ENCODE measurements around the gene ESM1. TPM values are rescaled to one million over a fixed set of nuclear protein-coding genes. Genes with fewer than 3 reads are reported as not detected.

Gene ESM1
- total and polyA plus RNA-seq, 4 donors = 0.08 to 0.28 TPM; not detected in 2

DNA sequence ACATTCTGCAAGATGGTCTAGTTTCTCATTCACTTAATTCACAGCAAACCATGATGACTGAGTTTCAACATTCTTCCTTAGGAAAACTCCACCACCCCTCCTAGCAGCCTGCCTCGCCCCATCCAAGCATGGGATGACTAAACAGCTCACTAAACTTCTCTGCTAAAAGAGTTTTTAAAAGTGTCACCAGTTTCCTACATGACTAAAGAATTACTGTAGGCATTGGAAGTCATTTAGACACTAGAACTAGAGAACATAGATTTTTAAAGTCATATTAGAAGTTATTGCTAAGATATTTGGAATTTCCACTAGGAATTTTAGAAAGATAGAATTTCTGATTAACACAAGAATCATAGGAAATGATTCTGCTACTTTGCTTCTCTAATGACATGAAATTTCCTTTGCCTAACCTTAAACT, 5.5 kb upstream of the ESM1 start:
- 70% methylated on average over 1 of the region's 1 CpG for WGBS
- H3K27ac ChIP-seq (ENCODE audit: low read depth in 1 of 2, low read length in 2 of 2) = no peak overlapping the region
- no peak for DNase-seq (ENCODE audit: low spot score)
- H3K9ac ChIP-seq (ENCODE audit: low read depth in 1 of 2, low read length in 2 of 2) = no peak overlapping the region
- TF ChIP-seq GABPA (IDR thresholded peaks at IDR 0.05 in 1 of 2, conservative IDR thresholded peaks at IDR 0.05 in 1 of 2) (no peak), NR2F2 (IDR thresholded peaks at IDR 0.05) (no peak), EGR1 (IDR thresholded peaks at IDR 0.05; ENCODE audit: low read depth in 2 of 2) (no peak), FOXA1 (IDR thresholded peaks at IDR 0.05) (no peak), JUND (IDR thresholded peaks at IDR 0.05) (no peak), HNF4G (IDR thresholded peaks at IDR 0.05) (no peak), TAF1 (conservative IDR thresholded peaks at IDR 0.05) (no peak), YY1 (IDR thresholded peaks at IDR 0.05) (no peak), FOXA2 (IDR thresholded peaks at IDR 0.05) (no peak), HNF4A (conservative IDR thresholded peaks at IDR 0.05) (no peak)
- TF ChIP-seq, protein P1, sequence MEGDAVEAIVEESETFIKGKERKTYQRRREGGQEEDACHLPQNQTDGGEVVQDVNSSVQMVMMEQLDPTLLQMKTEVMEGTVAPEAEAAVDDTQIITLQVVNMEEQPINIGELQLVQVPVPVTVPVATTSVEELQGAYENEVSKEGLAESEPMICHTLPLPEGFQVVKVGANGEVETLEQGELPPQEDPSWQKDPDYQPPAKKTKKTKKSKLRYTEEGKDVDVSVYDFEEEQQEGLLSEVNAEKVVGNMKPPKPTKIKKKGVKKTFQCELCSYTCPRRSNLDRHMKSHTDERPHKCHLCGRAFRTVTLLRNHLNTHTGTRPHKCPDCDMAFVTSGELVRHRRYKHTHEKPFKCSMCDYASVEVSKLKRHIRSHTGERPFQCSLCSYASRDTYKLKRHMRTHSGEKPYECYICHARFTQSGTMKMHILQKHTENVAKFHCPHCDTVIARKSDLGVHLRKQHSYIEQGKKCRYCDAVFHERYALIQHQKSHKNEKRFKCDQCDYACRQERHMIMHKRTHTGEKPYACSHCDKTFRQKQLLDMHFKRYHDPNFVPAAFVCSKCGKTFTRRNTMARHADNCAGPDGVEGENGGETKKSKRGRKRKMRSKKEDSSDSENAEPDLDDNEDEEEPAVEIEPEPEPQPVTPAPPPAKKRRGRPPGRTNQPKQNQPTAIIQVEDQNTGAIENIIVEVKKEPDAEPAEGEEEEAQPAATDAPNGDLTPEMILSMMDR (IDR thresholded peaks at IDR 0.05; ENCODE audit: low read depth, low read length, missing input control) = no peak
- no peak overlapping the region for H3K4me3 ChIP-seq (ENCODE audit: low read depth in 1 of 3, low read length in 3 of 3)
- no peaks in the 10 kb centered on the region for H3K4me1 ChIP-seq (ENCODE audit: control insufficient read depth in 4 of 4, insufficient read depth in 4 of 4, low read length in 3 of 4)
- no peaks in the 10 kb centered on the region for H3K36me3 ChIP-seq (ENCODE audit: control insufficient read depth in 4 of 4, insufficient read depth in 3 of 4, low read depth in 1 of 4, low read length in 3 of 4)
- H3K27me3 ChIP-seq (ENCODE audit: control insufficient read depth in 4 of 4, insufficient read depth in 4 of 4, low read length in 3 of 4) = no peaks in the 10 kb centered on the region
- H3K9me3 ChIP-seq (ENCODE audit: control insufficient read depth in 4 of 4, low read length in 3 of 4) = no peaks in the 10 kb centered on the region

- H3K36me3 ChIP-seq (ENCODE audit: control insufficient read depth in 4 of 4, insufficient read depth in 3 of 4, low read depth in 1 of 4, low read length in 3 of 4) = no peaks in the 10 kb centered on the region
- no peak overlapping the region for H3K4me3 ChIP-seq (ENCODE audit: low read depth in 1 of 3, low read length in 3 of 3)
- DNase-seq (ENCODE audit: low spot score) = no peak
- WGBS = 59% methylated on average over 2 of the region's 2 CpGs
- no peaks in the 10 kb centered on the region for H3K4me1 ChIP-seq (ENCODE audit: control insufficient read depth in 4 of 4, insufficient read depth in 4 of 4, low read length in 3 of 4)
- no peaks in the 10 kb centered on the region for H3K9me3 ChIP-seq (ENCODE audit: control insufficient read depth in 4 of 4, low read length in 3 of 4)
- H3K27me3 ChIP-seq (ENCODE audit: control insufficient read depth in 4 of 4, insufficient read depth in 4 of 4, low read length in 3 of 4) = peaks cover 0 to 10% (median 0%) of the 10 kb centered on the region in 4 donors
- no peak for TF ChIP-seq NR2F2 (IDR thresholded peaks at IDR 0.05)
- no peak overlapping the region for H3K9ac ChIP-seq (ENCODE audit: low read depth in 1 of 2, low read length in 2 of 2)
- H3K27ac ChIP-seq (ENCODE audit: low read depth in 1 of 2, low read length in 2 of 2) = no peak overlapping the region
These were observed 3.4 kb upstream of the ESM1 start for GRCh38 chr5:54988817-54989216.

- H3K9me3 ChIP-seq (ENCODE audit: control insufficient read depth in 4 of 4, low read length in 3 of 4) = no peaks in the 10 kb centered on the region
- no peaks in the 10 kb centered on the region for H3K36me3 ChIP-seq (ENCODE audit: control insufficient read depth in 4 of 4, insufficient read depth in 3 of 4, low read depth in 1 of 4, low read length in 3 of 4)
- peaks cover 0 to 10% (median 1%) of the 10 kb centered on the region in 4 donors for H3K27me3 ChIP-seq (ENCODE audit: control insufficient read depth in 4 of 4, insufficient read depth in 4 of 4, low read length in 3 of 4)
- no peaks in the 10 kb centered on the region for H3K4me1 ChIP-seq (ENCODE audit: control insufficient read depth in 4 of 4, insufficient read depth in 4 of 4, low read length in 3 of 4)
- DNase-seq (ENCODE audit: low spot score) = no peak
- no peak for TF ChIP-seq NR2F2 (IDR thresholded peaks at IDR 0.05)
- TF ChIP-seq SP1 (IDR thresholded peaks at IDR 0.05) = no peak
- TF ChIP-seq TAF1 (conservative IDR thresholded peaks at IDR 0.05) = no peak
- no peak for TF ChIP-seq YY1 (IDR thresholded peaks at IDR 0.05)
- no peak for TF ChIP-seq FOXA1 (IDR thresholded peaks at IDR 0.05)
- TF ChIP-seq ZBTB33 (IDR thresholded peaks at IDR 0.05) = no peak
- no peak for TF ChIP-seq MAX (IDR thresholded peaks at IDR 0.05)
- no peak for TF ChIP-seq HNF4A (conservative IDR thresholded peaks at IDR 0.05)
- no peak for TF ChIP-seq EGR1 (IDR thresholded peaks at IDR 0.05; ENCODE audit: low read depth in 2 of 2)
- TF ChIP-seq, protein P1 (IDR thresholded peaks at IDR 0.05; ENCODE audit: low read depth, low read length, missing input control) = no peak
- TF ChIP-seq JUND (IDR thresholded peaks at IDR 0.05) = no peak
- no peak for TF ChIP-seq GABPA (IDR thresholded peaks at IDR 0.05 in 1 of 2, conservative IDR thresholded peaks at IDR 0.05 in 1 of 2)
- TF ChIP-seq HNF4G (IDR thresholded peaks at IDR 0.05) = no peak
- TF ChIP-seq ATF3 (IDR thresholded peaks at IDR 0.05) = no peak
- no peak for TF ChIP-seq RXRA (IDR thresholded peaks at IDR 0.05)
- no peak for TF ChIP-seq RAD21 (IDR thresholded peaks at IDR 0.05)
- no peak for TF ChIP-seq FOXA2 (IDR thresholded peaks at IDR 0.05)
- H3K4me3 ChIP-seq (ENCODE audit: low read depth in 1 of 3, low read length in 3 of 3) = no peak overlapping the region
- H3K9ac ChIP-seq (ENCODE audit: low read depth in 1 of 2, low read length in 2 of 2) = no peak overlapping the region
- WGBS = 54% methylated on average over 1 of the region's 1 CpG
- no peak overlapping the region for H3K27ac ChIP-seq (ENCODE audit: low read depth in 1 of 2, low read length in 2 of 2)
These were observed 2.8 kb upstream of the ESM1 start for GRCh38 chr5:54988218-54988617.

Measured in liver (tissue), 9 donors.